Progenitor cell of endocrine pancreas (in vitro differentiated cells): Measurements from ENCODE around the gene CLDN8. TPM values are rescaled to one million over a fixed set of nuclear protein-coding genes. Genes with fewer than 3 reads are reported as not detected.

Experiments used
- DNase-seq: peaks from one replicate; pipeline ENCODE4 v3.0.0; 2021; ENCODE audit warnings: low spot score; ENCODE audit not compliant: unreplicated experiment
- H3K27ac Mint-ChIP-seq: 2 replicates; pipeline ENCODE4 v1.8.0; 2021; ENCODE audit warnings: mild to moderate bottlenecking, moderate library complexity, mixed read lengths
- H3K27me3 Mint-ChIP-seq: 2 replicates; pipeline ENCODE4 v1.8.0; 2021; ENCODE audit warnings: mixed read lengths
- H3K36me3 Mint-ChIP-seq: 2 replicates; pipeline ENCODE4 v1.8.0; 2022; ENCODE audit warnings: mixed read lengths; ENCODE audit not compliant: insufficient read depth
- H3K4me1 Mint-ChIP-seq: 2 replicates; pipeline ENCODE4 v1.8.0; 2021; ENCODE audit warnings: low read depth, mixed read lengths
- H3K4me3 Mint-ChIP-seq: 2 replicates; pipeline ENCODE4 v1.8.0; 2021; ENCODE audit warnings: low read depth, mild to moderate bottlenecking, moderate library complexity, mixed read lengths
- H3K9me3 Mint-ChIP-seq: 2 replicates; pipeline ENCODE4 v1.8.0; 2021; ENCODE audit warnings: low read depth, mixed read lengths
- CTCF ChIP-seq: fragments of 200-600 bp; sonication (generic); IDR thresholded peaks from one replicate; pipeline ENCODE4 v1.5.0; 2021; ENCODE audit warnings: antibody characterized with exemption, mild to moderate bottlenecking; ENCODE audit not compliant: unreplicated experiment
- total RNA-seq: library from RNA; stranded (reverse); gene quantifications from 2 replicates; pipeline ENCODE4 v1.2.1, GENCODE V29; 2021

CLDN8 gene
- total RNA-seq, 1 donor from 2014 or later, result not detected

- H3K4me1 Mint-ChIP-seq, result no peaks in the 10 kb centered on the region
- no peak overlapping the region for H3K4me3 Mint-ChIP-seq
- H3K36me3 Mint-ChIP-seq, result no peaks in the 10 kb centered on the region
- H3K27me3 Mint-ChIP-seq, result no peaks in the 10 kb centered on the region
- no peak overlapping the region for H3K27ac Mint-ChIP-seq
- no peaks in the 10 kb centered on the region for H3K9me3 Mint-ChIP-seq
- no peak for TF ChIP-seq CTCF
- no peak for DNase-seq
Observed at GRCh38 chr21:30190554-30190953, 25.3 kb downstream of the CLDN8 start.

GRCh38 chr21:30189773-30190172 is 26.1 kb downstream of the CLDN8 start:
- no peak for DNase-seq
- Mint-ChIP-seq H3K36me3 (no peaks in the 10 kb centered on the region), H3K27ac (no peak overlapping the region), H3K4me3 (no peak overlapping the region), H3K9me3 (no peaks in the 10 kb centered on the region), H3K4me1 (no peaks in the 10 kb centered on the region), H3K27me3 (no peaks in the 10 kb centered on the region)
- TF ChIP-seq CTCF, result no peak

GRCh38 chr21:30186242-30186641 is 29.7 kb downstream of the CLDN8 start:
- Mint-ChIP-seq H3K4me1 (no peaks in the 10 kb centered on the region), H3K27ac (no peak overlapping the region), H3K4me3 (no peak overlapping the region), H3K36me3 (no peaks in the 10 kb centered on the region), H3K9me3 (no peaks in the 10 kb centered on the region), H3K27me3 (no peaks in the 10 kb centered on the region)
- no peak for TF ChIP-seq CTCF
- no peak for DNase-seq

GRCh38 chr21:30168086-30168485 is 47.8 kb downstream of the CLDN8 start:
- Mint-ChIP-seq H3K36me3 (no peaks in the 10 kb centered on the region), H3K4me1 (peaks cover 2% of the 10 kb centered on the region), H3K4me3 (no peak overlapping the region), H3K27ac (no peak overlapping the region), H3K9me3 (peaks cover 3% of the 10 kb centered on the region), H3K27me3 (no peaks in the 10 kb centered on the region)
- no peak for DNase-seq
- no peak for TF ChIP-seq CTCF

GRCh38 chr21:30166705-30167104 is 49.2 kb downstream of the CLDN8 start, which contains the start of gene CLDN17:
Gene CLDN17 (minus strand): TSS chr21:30166805. CDS start chr21:30166617, 188 bp downstream.
- peaks cover 2% of the 10 kb centered on the region for H3K4me1 Mint-ChIP-seq
- H3K4me3 Mint-ChIP-seq, result no peak within 1 kb of the TSS
- peaks cover 3% of the 10 kb centered on the region for H3K9me3 Mint-ChIP-seq
- H3K27ac Mint-ChIP-seq, result no peak within 1 kb of the TSS
- no peaks in the 10 kb centered on the region for H3K36me3 Mint-ChIP-seq
- no peak for TF ChIP-seq CTCF
- no peaks in the 10 kb centered on the region for H3K27me3 Mint-ChIP-seq
- DNase-seq, result no peak
